Trophoblast cell (in vitro differentiated cells and primary cell): ENCODE data around the gene SLC19A1.

ENCODE experiments used
- DNase-seq, 2 donors: peaks; one replicate each; pipeline ENCODE4 v3.0.0-alpha.2; 2016
- H2AFZ ChIP-seq: 2 replicates; pipeline ENCODE4 v1.6.1; 2013; ENCODE audit warnings: low read length, moderate library complexity, mild to moderate bottlenecking; ENCODE audit not compliant: insufficient read depth, poor library complexity
- H2AK5ac ChIP-seq: 2 replicates; pipeline ENCODE4 v1.6.1; 2013; ENCODE audit warnings: mild to moderate bottlenecking, low read length
- H2BK120ac ChIP-seq: 2 replicates; pipeline ENCODE4 v1.6.1; 2013; ENCODE audit warnings: low read length, mild to moderate bottlenecking, moderate library complexity; ENCODE audit not compliant: insufficient read depth, poor library complexity
- H2BK12ac ChIP-seq: 2 replicates; pipeline ENCODE4 v1.6.1; 2013; ENCODE audit warnings: mild to moderate bottlenecking, low read length, moderate library complexity
- H2BK5ac ChIP-seq: 2 replicates; pipeline ENCODE4 v1.6.1; 2013; ENCODE audit warnings: low read length, low read depth, moderate library complexity, mild to moderate bottlenecking; ENCODE audit not compliant: poor library complexity
- H3K14ac ChIP-seq: 2 replicates; pipeline ENCODE4 v1.6.1; 2013; ENCODE audit warnings: mild to moderate bottlenecking, low read length
- H3K18ac ChIP-seq: 2 replicates; pipeline ENCODE4 v1.6.1; 2013; ENCODE audit warnings: mild to moderate bottlenecking, low read length
- H3K23ac ChIP-seq: 2 replicates; pipeline ENCODE4 v1.6.1; 2013; ENCODE audit warnings: low read length
- H3K27ac ChIP-seq: 2 replicates; pipeline ENCODE4 v1.5.1; 2013; ENCODE audit warnings: low read depth, mild to moderate bottlenecking, inconsistent platforms, low read length, moderate library complexity
- H3K27me3 ChIP-seq: 2 replicates; pipeline ENCODE4 v1.6.1; 2013; ENCODE audit warnings: inconsistent platforms, mild to moderate bottlenecking, low read length, moderate library complexity; ENCODE audit not compliant: insufficient read depth
- H3K36me3 ChIP-seq, 2 experiments: 1 replicate in 1 of 2; 2 replicates in 1 of 2; pipeline ENCODE4 v1.6.1; 2013; ENCODE audit warnings: low read length in 2 of 2, mild to moderate bottlenecking in 2 of 2, moderate library complexity in 1 of 2; ENCODE audit not compliant: insufficient read depth in 2 of 2, control insufficient read depth in 1 of 2
- H3K4ac ChIP-seq: 2 replicates; pipeline ENCODE4 v1.6.1; 2013; ENCODE audit warnings: low read depth, mild to moderate bottlenecking, low read length, moderate library complexity
- H3K4me1 ChIP-seq, 2 experiments: 1 replicate in 1 of 2; 2 replicates in 1 of 2; pipeline ENCODE4 v1.6.1; 2013; ENCODE audit warnings: low read length in 2 of 2, mild to moderate bottlenecking in 2 of 2, moderate library complexity in 1 of 2; ENCODE audit not compliant: insufficient read depth in 2 of 2, control insufficient read depth in 1 of 2
- H3K4me2 ChIP-seq: 2 replicates; pipeline ENCODE4 v1.6.1; 2013; ENCODE audit warnings: inconsistent platforms, mild to moderate bottlenecking, low read length, moderate library complexity
- H3K4me3 ChIP-seq: 2 replicates; pipeline ENCODE4 v1.5.1; 2013; ENCODE audit warnings: mild to moderate bottlenecking, low read depth, low read length, inconsistent platforms
- H3K79me1 ChIP-seq: one replicate; pipeline ENCODE4 v1.6.1; 2013; ENCODE audit warnings: low read length
- H3K79me2 ChIP-seq: 2 replicates; pipeline ENCODE4 v1.6.1; 2013; ENCODE audit warnings: low read length, mild to moderate bottlenecking; ENCODE audit not compliant: control insufficient read depth, insufficient read depth, poor library complexity
- H3K9ac ChIP-seq: 2 replicates; pipeline ENCODE4 v1.6.1; 2013; ENCODE audit warnings: mild to moderate bottlenecking, low read length
- H3K9me3 ChIP-seq: 2 replicates; pipeline ENCODE4 v1.6.1; 2013; ENCODE audit warnings: low read depth, mild to moderate bottlenecking, control low read depth, inconsistent platforms, low read length; ENCODE audit not compliant: insufficient read depth
- H4K12ac ChIP-seq: 2 replicates; pipeline ENCODE4 v1.6.1; 2013; ENCODE audit warnings: low read depth, mild to moderate bottlenecking, low read length, moderate library complexity
- H4K8ac ChIP-seq: 2 replicates; pipeline ENCODE4 v1.6.1; 2013; ENCODE audit warnings: low read depth, mild to moderate bottlenecking, low read length, moderate library complexity
- H4K91ac ChIP-seq: one replicate; pipeline ENCODE4 v1.6.1; 2013; ENCODE audit warnings: low read depth, mild to moderate bottlenecking, low read length, moderate library complexity
- WGBS: extraction: QIAGEN DNeasy Blood & Tissue Kit; methylation state at CpG from one replicate; pipeline ENCODE4 v1.1.7; 2013; ENCODE audit warnings: missing lambda C conversion rate; ENCODE audit not compliant: insufficient read length, insufficient coverage; ENCODE audit errors: extremely low coverage; 5-methylcytosine and 5-hydroxymethylcytosine counted together

The SLC19A1 gene

DNA sequence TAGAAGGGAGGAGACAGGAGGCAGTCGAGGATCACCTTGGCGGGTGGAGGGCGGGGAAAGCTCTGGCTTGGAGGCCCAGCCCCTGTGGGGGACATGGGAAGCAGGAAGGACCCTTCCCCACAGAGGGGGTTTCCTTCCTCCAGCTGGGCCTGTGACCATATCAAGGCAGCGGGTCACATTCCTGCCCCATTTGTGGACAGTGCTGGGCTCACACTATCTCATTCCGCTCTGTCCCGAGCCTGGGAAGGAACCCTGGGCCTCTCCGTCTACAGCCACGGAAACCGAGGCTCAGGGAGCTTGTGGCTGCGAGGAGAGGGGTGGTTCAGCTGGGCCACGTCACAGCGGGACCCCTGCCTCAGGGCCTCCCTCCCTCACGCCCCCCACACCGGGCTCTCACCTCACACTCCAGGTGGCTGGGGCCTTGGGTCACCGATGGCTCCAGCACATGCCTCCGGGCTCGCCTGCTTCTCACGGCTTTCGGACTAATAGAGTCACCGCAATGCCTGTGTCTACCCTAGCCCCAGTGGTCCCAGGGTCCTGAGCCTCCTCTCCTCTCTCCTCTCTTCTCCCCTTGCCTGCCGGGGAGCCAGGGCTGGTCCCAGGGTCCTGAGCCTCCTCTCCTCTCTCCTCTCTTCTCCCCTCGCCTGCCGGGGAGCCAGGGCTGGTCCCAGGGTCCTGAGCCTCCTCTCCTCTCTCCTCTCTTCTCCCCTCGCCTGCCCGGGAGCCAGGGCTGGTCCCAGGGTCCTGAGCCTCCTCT, 56.4 kb downstream of the SLC19A1 start:
- H3K79me2 ChIP-seq = no peaks in the 10 kb centered on the region
- H3K9me3 ChIP-seq = peaks cover 12% of the 10 kb centered on the region
- H3K4me2 ChIP-seq = no peak overlapping the region
- H3K36me3 ChIP-seq = peaks cover 67 to 79% of the 10 kb centered on the region in 2 experiments
- H3K23ac ChIP-seq = no peak overlapping the region
- no peak overlapping the region for H3K4me3 ChIP-seq
- H2BK5ac ChIP-seq = no peak overlapping the region
- no peaks in the 10 kb centered on the region for H3K79me1 ChIP-seq
- no peak overlapping the region for H3K27ac ChIP-seq
- no peaks in the 10 kb centered on the region for H3K4me1 ChIP-seq
- no peak overlapping the region for H2BK120ac ChIP-seq
- H2AK5ac ChIP-seq = no peak overlapping the region
- H3K9ac ChIP-seq = no peak overlapping the region
- WGBS = no CpG with 5 or more reads among the region's 25 CpGs
- no peak overlapping the region for H3K14ac ChIP-seq
- H3K27me3 ChIP-seq = no peaks in the 10 kb centered on the region
- no peak overlapping the region for H4K8ac ChIP-seq
- H4K12ac ChIP-seq = peak overlapping the region; percentile 37
- no peak for DNase-seq
- no peak overlapping the region for H2AFZ ChIP-seq
- H2BK12ac ChIP-seq = no peak overlapping the region
- H3K4ac ChIP-seq = no peak overlapping the region
- no peak overlapping the region for H4K91ac ChIP-seq
- H3K18ac ChIP-seq = no peak overlapping the region

DNA sequence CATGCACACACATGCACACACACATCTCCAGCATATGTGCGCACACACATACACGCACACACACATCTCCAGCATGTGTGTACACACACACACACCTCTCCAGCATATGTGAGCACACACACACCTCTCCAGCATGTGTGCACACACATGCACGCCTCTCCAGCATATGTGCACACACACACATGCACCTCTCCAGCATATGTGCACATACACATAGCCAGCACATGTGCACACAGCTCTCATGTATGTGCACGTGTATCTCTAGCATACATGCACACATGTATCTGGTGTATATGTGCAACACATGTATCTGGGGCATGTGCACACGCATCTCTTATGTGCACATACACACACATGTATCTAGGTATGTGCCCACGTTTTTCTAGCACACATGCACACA, 57.9 kb downstream of the SLC19A1 start:
- no peaks in the 10 kb centered on the region for H3K79me2 ChIP-seq
- H3K4me2 ChIP-seq = no peak overlapping the region
- no peak overlapping the region for H2BK120ac ChIP-seq
- H4K91ac ChIP-seq = no peak overlapping the region
- no peak for DNase-seq
- H3K9ac ChIP-seq = peak overlapping the region; percentile 6
- no CpG with 5 or more reads among the region's 6 CpGs for WGBS
- H2BK12ac ChIP-seq = no peak overlapping the region
- H3K4me3 ChIP-seq = peak overlapping the region; percentile 34
- H3K4me1 ChIP-seq = no peaks in the 10 kb centered on the region
- no peaks in the 10 kb centered on the region for H3K27me3 ChIP-seq
- no peak overlapping the region for H3K4ac ChIP-seq
- H3K18ac ChIP-seq = no peak overlapping the region
- no peak overlapping the region for H4K12ac ChIP-seq
- H4K8ac ChIP-seq = no peak overlapping the region
- no peak overlapping the region for H2AK5ac ChIP-seq
- peaks cover 12% of the 10 kb centered on the region for H3K9me3 ChIP-seq
- peaks cover 74 to 85% of the 10 kb centered on the region in 2 experiments for H3K36me3 ChIP-seq
- no peak overlapping the region for H2AFZ ChIP-seq
- no peak overlapping the region for H3K27ac ChIP-seq
- H3K23ac ChIP-seq = no peak overlapping the region
- no peak overlapping the region for H3K14ac ChIP-seq
- H2BK5ac ChIP-seq = no peak overlapping the region
- H3K79me1 ChIP-seq = no peaks in the 10 kb centered on the region

DNA sequence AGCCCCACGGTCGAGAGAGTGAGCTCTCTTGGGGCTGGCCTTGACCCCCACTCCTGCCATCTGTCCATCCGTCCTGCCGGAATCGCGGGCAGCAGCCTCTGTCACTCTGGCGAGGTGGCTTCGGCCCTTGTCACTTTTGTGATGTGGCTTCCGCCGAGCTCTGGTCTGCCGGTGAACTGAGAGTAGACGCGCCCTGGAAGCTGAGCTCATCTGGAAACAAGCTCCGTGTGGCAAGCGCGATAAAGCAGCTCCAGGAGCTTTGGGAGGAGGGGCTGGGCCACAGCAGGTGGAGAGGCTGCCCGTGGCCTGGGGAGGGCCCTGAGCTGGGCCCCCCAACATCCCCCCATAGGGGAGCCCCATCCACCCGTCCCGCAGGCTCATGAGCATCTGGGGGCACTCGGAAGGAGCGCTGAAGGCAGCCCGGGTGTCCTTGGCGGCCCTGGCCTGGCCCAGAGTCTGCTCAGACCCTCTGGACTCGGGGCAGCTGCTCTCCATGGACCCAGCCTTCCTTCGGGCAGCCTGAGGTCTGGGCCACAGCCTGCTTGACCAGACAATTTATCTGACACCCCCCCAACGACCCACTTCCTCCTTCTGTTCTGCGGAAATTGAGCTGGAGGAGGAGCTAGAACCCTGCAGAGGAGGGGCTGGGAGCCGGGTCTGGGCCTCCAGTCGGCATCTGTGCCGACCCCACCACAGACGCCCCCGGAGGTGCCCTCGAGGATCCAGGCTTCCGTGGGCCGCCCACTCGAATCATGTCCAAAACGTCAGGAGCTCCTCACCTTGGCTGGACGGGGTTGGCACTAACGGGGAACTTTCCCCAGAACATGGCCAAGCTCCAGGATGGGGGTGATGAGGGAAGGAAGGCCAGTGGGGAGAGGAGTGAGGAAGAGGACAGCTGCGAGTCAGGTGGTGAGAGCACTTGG, 59.1 kb downstream of the SLC19A1 start:
- no peak overlapping the region for H2BK120ac ChIP-seq
- H2BK5ac ChIP-seq = no peak overlapping the region
- no peak for DNase-seq
- H3K9ac ChIP-seq = no peak overlapping the region
- H3K4me2 ChIP-seq = no peak overlapping the region
- no peak overlapping the region for H3K4me3 ChIP-seq
- no peak overlapping the region for H3K18ac ChIP-seq
- H3K36me3 ChIP-seq = peaks cover 76 to 85% of the 10 kb centered on the region in 2 experiments
- no peak overlapping the region for H2BK12ac ChIP-seq
- no peaks in the 10 kb centered on the region for H3K4me1 ChIP-seq
- no CpG with 5 or more reads among the region's 40 CpGs for WGBS
- no peak overlapping the region for H4K91ac ChIP-seq
- H3K23ac ChIP-seq = no peak overlapping the region
- H4K12ac ChIP-seq = no peak overlapping the region
- H3K4ac ChIP-seq = no peak overlapping the region
- no peaks in the 10 kb centered on the region for H3K79me1 ChIP-seq
- H3K14ac ChIP-seq = no peak overlapping the region
- H3K79me2 ChIP-seq = no peaks in the 10 kb centered on the region
- no peaks in the 10 kb centered on the region for H3K27me3 ChIP-seq
- no peak overlapping the region for H2AFZ ChIP-seq
- H3K27ac ChIP-seq = no peak overlapping the region
- H2AK5ac ChIP-seq = no peak overlapping the region
- H4K8ac ChIP-seq = no peak overlapping the region
- H3K9me3 ChIP-seq = peaks cover 18% of the 10 kb centered on the region

DNA sequence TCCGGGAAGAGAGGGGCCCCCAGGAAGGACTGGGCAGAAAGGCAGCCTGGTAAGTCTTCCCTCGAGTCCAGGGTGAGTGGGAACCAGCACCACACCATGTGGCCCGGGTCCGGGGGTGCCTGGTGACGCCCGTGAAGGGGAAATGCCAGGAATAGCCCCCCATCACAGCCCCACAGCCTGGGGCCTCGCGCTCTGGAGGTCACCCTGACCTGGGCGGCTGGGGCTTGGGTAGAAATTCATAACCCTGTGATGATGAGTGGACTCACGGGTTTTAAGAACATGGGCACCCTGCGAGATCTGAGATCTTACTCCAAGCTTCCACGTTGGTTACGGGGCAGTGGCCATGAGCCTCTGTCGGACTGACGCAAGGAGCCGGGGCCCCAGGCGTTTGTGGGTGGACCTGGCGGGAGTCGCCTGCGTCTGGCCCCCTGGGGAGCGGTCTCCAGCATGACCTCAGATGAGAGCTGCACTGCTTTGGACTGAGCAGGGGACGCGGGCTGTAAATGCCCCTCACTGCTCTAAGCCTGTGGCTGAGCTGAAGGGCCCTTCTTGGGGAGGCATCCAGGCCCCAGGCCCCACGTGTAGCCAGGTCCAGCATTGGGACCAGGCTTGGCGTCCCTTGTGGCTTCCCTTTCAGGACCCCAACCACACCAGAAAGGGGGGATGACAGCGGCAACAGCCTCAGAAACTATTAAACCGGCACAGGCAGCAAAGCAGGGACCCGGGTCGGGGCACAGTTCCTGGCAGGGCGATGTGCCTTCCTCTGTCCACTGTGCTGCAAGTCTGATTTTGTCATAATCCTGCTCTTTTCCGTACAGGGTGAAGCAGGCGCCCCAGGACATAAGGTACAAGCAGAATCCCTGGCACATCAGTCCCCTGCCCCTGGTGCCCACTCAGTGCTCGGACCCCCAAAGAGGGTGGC, 60.0 kb downstream of the SLC19A1 start:
- Histone ChIP-seq H3K18ac (no peak overlapping the region), H3K4me2 (no peak overlapping the region), H3K14ac (no peak overlapping the region), H2BK120ac (no peak overlapping the region), H4K8ac (no peak overlapping the region), H4K91ac (no peak overlapping the region), H3K79me2 (no peaks in the 10 kb centered on the region), H3K4me3 (no peak overlapping the region), H3K23ac (no peak overlapping the region), H3K9ac (no peak overlapping the region), H2AK5ac (no peak overlapping the region), H4K12ac (no peak overlapping the region), H3K4me1 (peaks cover 0 to 4% of the 10 kb centered on the region in 2 experiments), H3K9me3 (peaks cover 18% of the 10 kb centered on the region), H2BK12ac (no peak overlapping the region), H2BK5ac (no peak overlapping the region), H3K79me1 (peaks cover 3% of the 10 kb centered on the region), H2AFZ (no peak overlapping the region), H3K27ac (no peak overlapping the region), H3K36me3 (peaks cover 77 to 80% of the 10 kb centered on the region in 2 experiments), H3K27me3 (no peaks in the 10 kb centered on the region), H3K4ac (no peak overlapping the region)
- no CpG with 5 or more reads among the region's 33 CpGs for WGBS
- DNase-seq = no peak
